ENCODE measurements around the gene INTS6.

INTS6 gene

GRCh38 chr13:51456510-51456909 lies 3.7 kb upstream of the INTS6 start:
- no peak for DNase-seq (ENCODE audit: low read depth)

- DNase-seq (ENCODE audit: low read depth) = no peak
Observed at GRCh38 chr13:51455532-51455931, 2.7 kb upstream of the INTS6 start.

- no peak for DNase-seq (ENCODE audit: low read depth)
Observed at GRCh38 chr13:51453959-51454703, 1.3 kb upstream of the INTS6 start.

GRCh38 chr13:51453207-51453958 lies 547 bp upstream of the INTS6 start:
- DNase-seq (ENCODE audit: low read depth) = no peak

- peak; percentile 47 for DNase-seq (ENCODE audit: low read depth)
Observed at GRCh38 chr13:51451467-51452360, 1.1 kb downstream of the INTS6 start.

GRCh38 chr13:51451134-51451466 lies 1.7 kb downstream of the INTS6 start:
- no peak for DNase-seq (ENCODE audit: low read depth)

GRCh38 chr13:51449018-51449417 lies 3.8 kb downstream of the INTS6 start:
- no peak for DNase-seq (ENCODE audit: low read depth)

GRCh38 chr13:51444922-51445321 lies 7.9 kb downstream of the INTS6 start:
- DNase-seq (ENCODE audit: low read depth) = peak; percentile 57

GRCh38 chr13:51440381-51440780 lies 12.5 kb downstream of the INTS6 start:
- DNase-seq (ENCODE audit: low read depth) = no peak

- DNase-seq (ENCODE audit: low read depth) = no peak
Observed at GRCh38 chr13:51437550-51438127, 15.2 kb downstream of the INTS6 start.

- no peak for DNase-seq (ENCODE audit: low read depth)
Observed at GRCh38 chr13:51435002-51435578, 17.7 kb downstream of the INTS6 start.

GRCh38 chr13:51432576-51432975 lies 20.3 kb downstream of the INTS6 start:
- no peak for DNase-seq (ENCODE audit: low read depth)

- no peak for DNase-seq (ENCODE audit: low read depth)
Observed at GRCh38 chr13:51426982-51427381, 25.9 kb downstream of the INTS6 start.

- peak; percentile 10 for DNase-seq (ENCODE audit: low read depth)
Observed at GRCh38 chr13:51425410-51426042, 27.3 kb downstream of the INTS6 start.

GRCh38 chr13:51423766-51424165 lies 29.1 kb downstream of the INTS6 start:
- no peak for DNase-seq (ENCODE audit: low read depth)

GRCh38 chr13:51422484-51422883 lies 30.4 kb downstream of the INTS6 start:
- no peak for DNase-seq (ENCODE audit: low read depth)

- DNase-seq (ENCODE audit: low read depth) = no peak
Observed at GRCh38 chr13:51420681-51421490, 31.9 kb downstream of the INTS6 start.

- DNase-seq (ENCODE audit: low read depth) = no peak
Observed at GRCh38 chr13:51419001-51419636, 33.7 kb downstream of the INTS6 start.

- DNase-seq (ENCODE audit: low read depth) = no peak
Observed at GRCh38 chr13:51417716-51418115, 35.1 kb downstream of the INTS6 start.

GRCh38 chr13:51416107-51416506 lies 36.7 kb downstream of the INTS6 start:
- no peak for DNase-seq (ENCODE audit: low read depth)

Measured in fibroblast of the conjunctiva (primary cell).